IMR-90 (cell line): ENCODE results near the gene MCFD2. TPM values are rescaled to one million over a fixed set of nuclear protein-coding genes. Genes with fewer than 3 reads are reported as not detected.

Experiments used
- ATAC-seq: fragments of 200-7000 bp; cut with Tn5 transposase; 2 replicates; pipeline ENCODE4 v1.9.1; 2020; ENCODE audit warnings: low read depth, mild to moderate bottlenecking, moderate library complexity
- BruUV-seq: library from RNA; stranded (reverse); fragments of 400-500 nt; replicated peaks from 2 replicates; lab custom pipeline; 2021; lab: Mats Ljungman, UMichigan
- CTCF ChIA-PET: fragments of 300-600 bp; formaldehyde crosslinking; extraction: SDS; loops from one replicate; lab custom pipeline; 2021; ENCODE audit warnings: antibody characterized with exemption; lab: Yijun Ruan, JAX
- POLR2A ChIA-PET: fragments of 300-600 bp; sonication (Branson Sonifier 250); formaldehyde crosslinking; loops from one replicate; lab custom pipeline; 2022; ENCODE audit warnings: antibody characterized with exemption; ENCODE audit not compliant: unreplicated experiment; lab: Charles Lee
- DNase-seq: peaks from one replicate; pipeline ENCODE4 v3.0.0; 2013
- H2AFZ ChIP-seq: replicated peaks from 2 replicates; pipeline ENCODE3; 2013; ENCODE audit warnings: low read length, mild to moderate bottlenecking; ENCODE audit not compliant: poor library complexity
- H2AK5ac ChIP-seq: 2 replicates; pipeline ENCODE4 v1.6.1; 2013; ENCODE audit warnings: low read depth, low read length, inconsistent platforms
- H2AK9ac ChIP-seq: replicated peaks from 2 replicates; pipeline ENCODE3; 2013; ENCODE audit warnings: mild to moderate bottlenecking, low read depth, low read length, moderate library complexity; ENCODE audit not compliant: poor library complexity
- H2BK120ac ChIP-seq: 2 replicates; pipeline ENCODE4 v1.6.1; 2013; ENCODE audit warnings: low read depth, low read length, inconsistent platforms
- H2BK15ac ChIP-seq: 3 replicates; pipeline ENCODE4 v1.6.1; 2013; ENCODE audit warnings: low read depth, low read length, inconsistent platforms
- H2BK20ac ChIP-seq: 2 replicates; pipeline ENCODE4 v1.6.1; 2013; ENCODE audit warnings: low read depth, mild to moderate bottlenecking, inconsistent platforms, low read length, moderate library complexity
- H2BK5ac ChIP-seq: 2 replicates; pipeline ENCODE4 v1.6.1; 2013; ENCODE audit warnings: mild to moderate bottlenecking, low read depth, low read length, inconsistent platforms; ENCODE audit not compliant: poor library complexity, severe bottlenecking
- H3K14ac ChIP-seq: replicated peaks from 2 replicates; pipeline ENCODE4 v1.6.1; 2013; ENCODE audit warnings: low read depth, low read length, inconsistent platforms
- H3K18ac ChIP-seq: 2 replicates; pipeline ENCODE4 v1.6.1; 2013; ENCODE audit warnings: low read depth, low read length, control low read depth
- H3K23ac ChIP-seq: 2 replicates; pipeline ENCODE4 v1.6.1; 2013; ENCODE audit warnings: low read depth, low read length, inconsistent platforms
- H3K27ac ChIP-seq: 2 replicates; pipeline ENCODE4 v1.5.1; 2013; ENCODE audit warnings: mild to moderate bottlenecking, control low read depth, low read length; ENCODE audit not compliant: insufficient read depth
- H3K27me3 ChIP-seq: 2 replicates; pipeline ENCODE4 v1.6.1; 2013; ENCODE audit warnings: low read length; ENCODE audit not compliant: control insufficient read depth, insufficient read depth
- H3K36me3 ChIP-seq: 2 replicates; pipeline ENCODE4 v1.6.1; 2013; ENCODE audit warnings: low read length, mixed read lengths; ENCODE audit not compliant: control insufficient read depth, insufficient read depth
- H3K4ac ChIP-seq: 2 replicates; pipeline ENCODE4 v1.6.1; 2013; ENCODE audit warnings: low read depth, low read length, inconsistent platforms
- H3K4me1 ChIP-seq: 2 replicates; pipeline ENCODE4 v1.6.1; 2013; ENCODE audit warnings: low read length, mixed read lengths; ENCODE audit not compliant: control insufficient read depth, insufficient read depth
- H3K4me2 ChIP-seq: 2 replicates; pipeline ENCODE4 v1.6.1; 2013; ENCODE audit warnings: low read depth, mild to moderate bottlenecking, control low read depth, low read length, moderate library complexity
- H3K4me3 ChIP-seq: 2 replicates; pipeline ENCODE4 v1.5.1; 2013; ENCODE audit warnings: low read depth, mild to moderate bottlenecking, control low read depth, low read length, moderate library complexity; ENCODE audit not compliant: insufficient read depth
- H3K56ac ChIP-seq: 2 replicates; pipeline ENCODE4 v1.6.1; 2013; ENCODE audit warnings: low read length, inconsistent platforms; ENCODE audit not compliant: insufficient read depth; ENCODE audit errors: extremely low read depth
- H3K79me1 ChIP-seq, 2 experiments: 2 replicates each; pipeline ENCODE4 v1.6.1; 2013; ENCODE audit warnings: low read length in 2 of 2, inconsistent platforms in 1 of 2, low read depth in 1 of 2
- H3K9ac ChIP-seq: 2 replicates; pipeline ENCODE4 v1.6.1; 2013; ENCODE audit warnings: low read depth, low read length, control low read depth
- H3K9me1 ChIP-seq: 2 replicates; pipeline ENCODE4 v1.6.1; 2013; ENCODE audit warnings: low read length, inconsistent platforms; ENCODE audit not compliant: insufficient read depth
- H3K9me3 ChIP-seq: 2 replicates; pipeline ENCODE4 v1.6.1; 2013; ENCODE audit warnings: low read length; ENCODE audit not compliant: control insufficient read depth, insufficient read depth
- H4K20me1 ChIP-seq: 2 replicates; pipeline ENCODE4 v1.6.1; 2013; ENCODE audit warnings: low read length, inconsistent platforms; ENCODE audit not compliant: insufficient read depth
- H4K5ac ChIP-seq: 2 replicates; pipeline ENCODE4 v1.6.1; 2013; ENCODE audit warnings: mild to moderate bottlenecking, low read depth, low read length, control low read depth
- H4K8ac ChIP-seq, 2 experiments: 2 replicates each; pipeline ENCODE4 v1.6.1; 2013; ENCODE audit warnings: low read depth in 2 of 2, low read length in 2 of 2, control low read depth in 1 of 2, inconsistent platforms in 1 of 2
- H4K91ac ChIP-seq: 2 replicates; pipeline ENCODE4 v1.6.1; 2013; ENCODE audit warnings: low read depth, low read length, inconsistent platforms; ENCODE audit not compliant: insufficient read depth
- BHLHE40 ChIP-seq: fragments of 150-350 bp; IDR thresholded peaks from 2 replicates; pipeline ENCODE4 v1.6.1; 2016; ENCODE audit warnings: mild to moderate bottlenecking, low read depth, low read length
- FOS ChIP-seq: fragments of 150-350 bp; IDR thresholded peaks from 2 replicates; pipeline ENCODE4 v1.6.1; 2016; ENCODE audit warnings: low read depth, low read length
- MAFK ChIP-seq: IDR thresholded peaks from 2 replicates; pipeline ENCODE4 v1.6.1; 2012; ENCODE audit warnings: low read depth, low read length, improper control_type of control experiment
- MAZ ChIP-seq: IDR thresholded peaks from 2 replicates; pipeline ENCODE4 v1.6.1; 2012; ENCODE audit warnings: low read depth, mild to moderate bottlenecking, low read length, improper control_type of control experiment, moderate library complexity, borderline replicate concordance
- NFE2L2 ChIP-seq: fragments of 150-350 bp; IDR thresholded peaks from 2 replicates; pipeline ENCODE4 v1.6.1; 2016; ENCODE audit warnings: low read depth, mild to moderate bottlenecking, low read length
- RAD21 ChIP-seq: IDR thresholded peaks from 2 replicates; pipeline ENCODE4 v1.6.1; 2012; ENCODE audit warnings: low read length, improper control_type of control experiment
- RCOR1 ChIP-seq: IDR thresholded peaks from 2 replicates; pipeline ENCODE4 v1.6.1; 2012; ENCODE audit warnings: mild to moderate bottlenecking, low read length, improper control_type of control experiment; ENCODE audit not compliant: insufficient replicate concordance
- RFX5 ChIP-seq: IDR thresholded peaks from 2 replicates; pipeline ENCODE4 v1.8.0; 2012; ENCODE audit warnings: low read depth, mild to moderate bottlenecking, low read length, moderate library complexity
- dilution Hi-C: fragments of 300-500 bp; cut with HindIII; formaldehyde crosslinking; loops from one replicate; pipeline ENCODE4 v1.14.3; 2018; ENCODE audit warnings: low sequenced_read_pairs; ENCODE audit not compliant: unreplicated experiment
- in situ Hi-C: fragments of 300-500 bp; cut with MboI; formaldehyde crosslinking; loops from 3 replicates; pipeline ENCODE4 v1.14.3; 2019; ENCODE audit warnings: low sequenced_read_pairs, inconsistent platforms, mixed read lengths
- intact Hi-C: fragments of 100-400 bp; cut with micrococcal nuclease; formaldehyde crosslinking; loops from 2 replicates; pipeline ENCODE4 v1.10.0; 2022
- polyA plus RNA-seq, 3 experiments: library from polyadenylated mRNA; depleted of rRNA; stranded (reverse); fragments of >200 nt; gene quantifications; 2 replicates each; pipeline ENCODE4 v1.2.3, GENCODE V29; 2012; ENCODE audit warnings: low replicate concordance in 1 of 3
- total RNA-seq: library from RNA; depleted of rRNA; stranded (reverse); fragments of >200 nt; gene quantifications from 2 replicates; pipeline ENCODE4 v1.2.3, GENCODE V29; 2012
- TF ChIP-seq, protein P1 (sequence below): conservative IDR thresholded peaks from 2 replicates; pipeline ENCODE4 v1.5.1; 2012; ENCODE audit warnings: mild to moderate bottlenecking, low read depth, low read length, improper control_type of control experiment

The MCFD2 gene
- total and polyA plus RNA-seq, 2 of the 4 experiments (the other 2 are of a cell fraction): 145 to 177 TPM

DNA sequence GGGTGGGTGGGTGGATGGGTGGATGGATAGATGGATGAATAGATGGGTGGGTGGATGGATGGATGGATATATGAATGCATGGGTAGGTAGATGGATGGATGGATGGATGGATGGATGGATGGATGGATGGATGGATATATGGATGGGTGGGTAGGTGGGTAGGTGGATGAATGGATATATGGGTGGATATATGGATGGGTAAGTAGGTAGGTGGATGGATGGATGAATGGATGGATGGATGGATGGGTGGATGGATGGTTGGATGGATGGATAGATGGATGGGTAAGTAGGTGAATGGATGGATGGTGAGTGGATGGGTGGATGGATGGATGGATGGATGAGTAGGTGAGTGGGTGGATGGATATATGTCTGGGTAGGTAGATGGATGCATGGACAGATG lies 36.1 kb downstream of the MCFD2 start:
- no peak overlapping the region for H4K5ac ChIP-seq
- no peak overlapping the region for H3K9ac ChIP-seq
- peak overlapping the region; percentile 100 for H2AK5ac ChIP-seq
- H3K9me1 ChIP-seq: peaks cover 48% of the 10 kb centered on the region
- H3K56ac ChIP-seq: no peak overlapping the region
- H4K91ac ChIP-seq: peak overlapping the region; percentile 61
- intact Hi-C loops: no loop called here
- TF ChIP-seq RCOR1 (no peak), RFX5 (no peak), MAFK (no peak), NFE2L2 (no peak), MAZ (no peak), RAD21 (no peak), FOS (no peak), BHLHE40 (no peak)
- TF ChIP-seq, protein P1, sequence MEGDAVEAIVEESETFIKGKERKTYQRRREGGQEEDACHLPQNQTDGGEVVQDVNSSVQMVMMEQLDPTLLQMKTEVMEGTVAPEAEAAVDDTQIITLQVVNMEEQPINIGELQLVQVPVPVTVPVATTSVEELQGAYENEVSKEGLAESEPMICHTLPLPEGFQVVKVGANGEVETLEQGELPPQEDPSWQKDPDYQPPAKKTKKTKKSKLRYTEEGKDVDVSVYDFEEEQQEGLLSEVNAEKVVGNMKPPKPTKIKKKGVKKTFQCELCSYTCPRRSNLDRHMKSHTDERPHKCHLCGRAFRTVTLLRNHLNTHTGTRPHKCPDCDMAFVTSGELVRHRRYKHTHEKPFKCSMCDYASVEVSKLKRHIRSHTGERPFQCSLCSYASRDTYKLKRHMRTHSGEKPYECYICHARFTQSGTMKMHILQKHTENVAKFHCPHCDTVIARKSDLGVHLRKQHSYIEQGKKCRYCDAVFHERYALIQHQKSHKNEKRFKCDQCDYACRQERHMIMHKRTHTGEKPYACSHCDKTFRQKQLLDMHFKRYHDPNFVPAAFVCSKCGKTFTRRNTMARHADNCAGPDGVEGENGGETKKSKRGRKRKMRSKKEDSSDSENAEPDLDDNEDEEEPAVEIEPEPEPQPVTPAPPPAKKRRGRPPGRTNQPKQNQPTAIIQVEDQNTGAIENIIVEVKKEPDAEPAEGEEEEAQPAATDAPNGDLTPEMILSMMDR: no peak
- 0 out of 2 replicates have a peak overlapping the region, but pooled peaks have one; percentile 66 for H3K14ac ChIP-seq
- H3K27ac ChIP-seq: no peak overlapping the region
- H2AFZ ChIP-seq: no peak overlapping the region
- H2AK9ac ChIP-seq: no peak overlapping the region
- H3K36me3 ChIP-seq: no peaks in the 10 kb centered on the region
- peak overlapping the region; percentile 100 for H3K4ac ChIP-seq
- H2BK20ac ChIP-seq: peak overlapping the region; percentile 44; the same call in 1 of the 2 replicates
- ChIA-PET POLR2A (no interaction called here), CTCF (interaction anchor here (1.0 kb wide), 1 partner anchor 103 kb away, joined by 3 read pairs; no protein-coding TSS in a partner anchor)
- no peaks in the 10 kb centered on the region; the same call in 1 of the 2 replicates for H4K20me1 ChIP-seq
- dilution Hi-C loops: no loop called here
- H2BK120ac ChIP-seq: peak overlapping the region; percentile 99
- H3K4me1 ChIP-seq: peaks cover 44% of the 10 kb centered on the region
- H2BK5ac ChIP-seq: peak overlapping the region; percentile 100
- H3K79me1 ChIP-seq: peaks cover 27 to 77% of the 10 kb centered on the region in 2 experiments
- no peaks in the 10 kb centered on the region for H3K9me3 ChIP-seq
- H3K27me3 ChIP-seq: no peaks in the 10 kb centered on the region
- peak overlapping the region; percentile 100; the same call in 1 of the 3 replicates for H2BK15ac ChIP-seq
- H3K18ac ChIP-seq: no peak overlapping the region
- peak overlapping the region; percentile 36; the same call in 1 of the 2 replicates for H3K23ac ChIP-seq
- in situ Hi-C loops: no loop called here
- no peak overlapping the region for H3K4me2 ChIP-seq
- BruUV-seq: no TSS peak
- peak overlapping the region in 1 of 2 experiments; percentile 65; a peak in 3 of 4 replicates for H4K8ac ChIP-seq
- H3K4me3 ChIP-seq: no peak overlapping the region
- ATAC-seq (no peak), DNase-seq (no peak)
